Lung (tissue), 12 donors: ENCODE data around the gene GAPDHS. TPM values are rescaled to one million over a fixed set of nuclear protein-coding genes. Genes with fewer than 3 reads are reported as not detected.

Experiments used
- ATAC-seq: fragments of 200-7000 bp; cut with Tn5 transposase; one replicate; pipeline ENCODE4 v1.9.1; 2020; ENCODE audit warnings: moderate number of reproducible peaks; ENCODE audit not compliant: insufficient read depth, low FRiP score
- DNase-seq, 3 donors: peaks; one replicate each; pipeline ENCODE4 v3.0.0-alpha.2; 2013 to 2017
- H3K27ac ChIP-seq, 2 donors: one replicate each; pipeline ENCODE4 v1.5.1; 2013; ENCODE audit warnings: mild to moderate bottlenecking in 2 of 2, moderate library complexity in 2 of 2, control low read depth in 1 of 2, inconsistent platforms in 1 of 2, low read depth in 1 of 2, low read length in 1 of 2
- H3K27me3 ChIP-seq, 3 donors: one replicate each; pipeline ENCODE4 v1.5.1; 2013; ENCODE audit warnings: low read length in 2 of 3; ENCODE audit not compliant: control insufficient read depth in 3 of 3, insufficient read depth in 3 of 3
- H3K36me3 ChIP-seq, 4 donors: one replicate each; pipeline ENCODE4 v1.5.1; 2013; ENCODE audit warnings: low read length in 4 of 4, mild to moderate bottlenecking in 1 of 4, moderate library complexity in 1 of 4; ENCODE audit not compliant: control insufficient read depth in 4 of 4, insufficient read depth in 4 of 4
- H3K4me1 ChIP-seq, 5 donors: one replicate each; pipeline ENCODE4 v1.5.1; 2013; ENCODE audit warnings: low read length in 5 of 5, mild to moderate bottlenecking in 2 of 5, moderate library complexity in 1 of 5; ENCODE audit not compliant: control insufficient read depth in 5 of 5, insufficient read depth in 5 of 5
- H3K4me3 ChIP-seq: one replicate; pipeline ENCODE4 v1.5.1; 2013; ENCODE audit warnings: mild to moderate bottlenecking, control low read depth, moderate library complexity
- H3K9ac ChIP-seq, 2 donors: one replicate each; pipeline ENCODE4 v1.5.1; 2013; ENCODE audit warnings: low read length in 2 of 2, control low read depth in 1 of 2; ENCODE audit not compliant: insufficient read depth in 1 of 2
- H3K9me3 ChIP-seq, 4 donors: one replicate each; pipeline ENCODE4 v1.5.1; 2013; ENCODE audit warnings: low read length in 3 of 4, mild to moderate bottlenecking in 1 of 4, moderate library complexity in 1 of 4; ENCODE audit not compliant: control insufficient read depth in 4 of 4, insufficient read depth in 3 of 4
- CTCF ChIP-seq: IDR thresholded peaks from 2 replicates; pipeline ENCODE4 v1.5.1; 2012; ENCODE audit warnings: mild to moderate bottlenecking; ENCODE audit errors: control extremely low read depth, extremely low read depth
- WGBS, 2 donors: extraction: QIAGEN DNeasy Blood & Tissue Kit; methylation state at CpG; one replicate each; pipeline ENCODE4 v1.1.7; 2013; 5-methylcytosine and 5-hydroxymethylcytosine counted together
- polyA plus RNA-seq, 2 donors: library from polyadenylated mRNA; stranded (reverse); fragments of 200-250 nt; gene quantifications; one replicate each; pipeline ENCODE4 v1.2.1, GENCODE V29; 2013
- total RNA-seq, 2 donors: library from RNA; depleted of rRNA in 1 of 2; stranded (reverse); fragments of >200 nt in 1 of 2; gene quantifications; one replicate each; pipeline ENCODE4 v1.2.1, GENCODE V29; 2014 to 2021
- donor health status: control.
- donor health status: control.
- donor health status: Bipolar disorder and iron deficiency.
- donor health status: healthy.
- donor health status: DM: yes; HTN: yes; CAD: no.

GAPDHS gene
- total and polyA plus RNA-seq, 4 donors: not detected

- Histone ChIP-seq H3K36me3 (no peaks in the 10 kb centered on the region), H3K4me3 (no peak overlapping the region), H3K4me1 (peaks cover 0 to 10% (median 0%) of the 10 kb centered on the region in 5 donors), H3K9me3 (no peaks in the 10 kb centered on the region), H3K27ac (no peak overlapping the region), H3K27me3 (peaks cover 11 to 32% (median 12%) of the 10 kb centered on the region in 3 donors), H3K9ac (no peak overlapping the region)
- DNase-seq (no peak), ATAC-seq (no peak)
- WGBS, 2 donors: 87 to 90% methylated on average over 18 of the region's 18 CpGs
- TF ChIP-seq CTCF: no peak
These were observed 27.0 kb downstream of the GAPDHS start for GRCh38 chr19:35560271-35560670.

GRCh38 chr19:35560677-35561076 is 27.4 kb downstream of the GAPDHS start:
- WGBS, 2 donors: 54 to 64% methylated on average over 6 of the region's 6 CpGs
- Histone ChIP-seq H3K9me3 (no peaks in the 10 kb centered on the region), H3K9ac (no peak overlapping the region), H3K27me3 (peaks cover 11 to 32% (median 12%) of the 10 kb centered on the region in 3 donors), H3K4me3 (no peak overlapping the region), H3K36me3 (no peaks in the 10 kb centered on the region), H3K27ac (no peak overlapping the region), H3K4me1 (peaks cover 0 to 10% (median 0%) of the 10 kb centered on the region in 5 donors)
- TF ChIP-seq CTCF: no peak
- ATAC-seq: no peak
- DNase-seq: no peak

GRCh38 chr19:35561436-35561835 is 28.2 kb downstream of the GAPDHS start:
- Histone ChIP-seq H3K27me3 (peaks cover 11 to 28% (median 12%) of the 10 kb centered on the region in 3 donors), H3K4me3 (no peak overlapping the region), H3K4me1 (peaks cover 0 to 10% (median 0%) of the 10 kb centered on the region in 5 donors), H3K27ac (no peak overlapping the region), H3K36me3 (no peaks in the 10 kb centered on the region), H3K9me3 (no peaks in the 10 kb centered on the region), H3K9ac (no peak overlapping the region)
- 77 to 88% methylated on average over 6 of the region's 6 CpGs for WGBS, 2 donors
- TF ChIP-seq CTCF: no peak
- ATAC-seq (no peak), DNase-seq (no peak)

- DNase-seq: no peak
- H3K27me3 ChIP-seq: peaks cover 8 to 27% (median 11%) of the 10 kb centered on the region in 3 donors
- H3K27ac ChIP-seq: no peak overlapping the region
- H3K4me3 ChIP-seq: no peak overlapping the region
- no peak overlapping the region for H3K9ac ChIP-seq
- peaks cover 0 to 9% (median 0%) of the 10 kb centered on the region in 5 donors for H3K4me1 ChIP-seq
- no peak for TF ChIP-seq CTCF
- WGBS, 2 donors: 56 to 63% methylated on average over 16 to 17 of the region's 17 CpGs
- ATAC-seq: no peak
- H3K36me3 ChIP-seq: no peaks in the 10 kb centered on the region
- H3K9me3 ChIP-seq: no peaks in the 10 kb centered on the region
These were observed 29.1 kb downstream of the GAPDHS start for GRCh38 chr19:35562336-35562735.
